Activated CD8-positive, alpha-beta memory T cell treated with anti-CD3 and anti-CD28 coated beads, Interleukin-2, amount 50 U/mL, for 1 hour (primary cell): ENCODE results near the gene MEMO1.

Experiments used
- DNase-seq: peaks from one replicate; pipeline ENCODE4 v3.0.0-alpha.2; 2020; ENCODE audit errors: extremely low read depth

MEMO1 gene

DNA sequence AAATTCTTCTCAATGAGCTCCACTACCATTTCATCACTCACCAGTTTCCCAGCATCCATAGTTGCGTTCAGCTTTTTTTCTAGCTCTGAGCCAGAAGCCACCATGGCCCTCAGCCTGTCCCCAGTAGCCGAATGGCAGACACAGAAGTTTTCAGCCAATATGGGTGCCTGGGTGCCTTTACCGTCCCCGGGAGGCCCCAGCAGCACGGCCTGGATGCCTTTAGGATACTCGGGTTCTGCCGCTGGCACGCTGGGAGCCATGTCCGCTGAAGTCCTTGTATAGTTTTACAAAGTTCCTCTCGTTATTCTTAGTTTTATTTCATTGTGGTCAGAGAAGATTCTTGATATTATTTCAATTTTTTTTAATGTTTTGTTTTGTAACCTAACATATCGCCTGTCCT, 187.2 kb downstream of the MEMO1 start:
- DNase-seq, result no peak

DNA sequence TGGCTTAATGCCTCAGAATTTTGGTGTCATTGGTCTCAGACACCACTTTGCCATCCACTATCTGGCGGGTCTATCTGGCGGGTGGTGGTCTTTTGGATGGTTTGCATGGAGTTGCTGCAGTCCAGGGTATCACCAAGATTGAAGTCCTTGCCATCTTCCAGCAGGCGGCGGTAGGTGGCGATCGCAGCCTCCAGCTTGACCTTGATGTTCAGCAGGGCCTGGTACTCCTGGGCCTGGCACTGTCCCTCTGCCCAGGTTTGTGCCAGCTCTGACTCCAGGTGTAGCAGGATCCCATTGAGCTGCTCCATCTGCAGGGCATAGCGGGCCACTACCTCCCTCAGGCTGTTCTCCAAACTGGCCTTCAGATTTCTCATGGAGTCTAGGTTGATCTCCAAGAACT, 188.2 kb downstream of the MEMO1 start:
- DNase-seq, result no peak
